ENCODE results near the gene WNT2.
"Not testable (repeated sequence)": the region's sequence is repeated elsewhere in the genome, so short reads cannot be mapped to it uniquely, and the experiment has no call there.

The WNT2 gene

GRCh38 chr7:117313582-117313981, 9.3 kb downstream of the WNT2 start:
- no peak for TF ChIP-seq CTCF (IDR thresholded peaks at IDR 0.05; ENCODE audit: low read depth, low read length, missing control alignments)
- H3K4me3 ChIP-seq (ENCODE audit: low read depth, low read length): no peak overlapping the region
- DNase-seq (ENCODE audit: low read depth): no peak

GRCh38 chr7:117312593-117313580, 10.0 kb downstream of the WNT2 start:
- no peak for TF ChIP-seq CTCF (IDR thresholded peaks at IDR 0.05; ENCODE audit: low read depth, low read length, missing control alignments)
- DNase-seq (ENCODE audit: low read depth): no peak
- H3K4me3 ChIP-seq (ENCODE audit: low read depth, low read length): no peak overlapping the region

- TF ChIP-seq CTCF (IDR thresholded peaks at IDR 0.05; ENCODE audit: low read depth, low read length, missing control alignments): no peak
- DNase-seq (ENCODE audit: low read depth): no peak
These were observed 14.0 kb downstream of the WNT2 start for GRCh38 chr7:117308891-117309290.

GRCh38 chr7:117302396-117302795, 20.5 kb downstream of the WNT2 start:
- TF ChIP-seq CTCF (IDR thresholded peaks at IDR 0.05; ENCODE audit: low read depth, low read length, missing control alignments): no peak
- no peak for DNase-seq (ENCODE audit: low read depth)
- no peak overlapping the region for H3K4me3 ChIP-seq (ENCODE audit: low read depth, low read length)

More at GRCh38 chr7:117308891-117309290, 14.0 kb downstream of the WNT2 start:
- H3K4me3 ChIP-seq (ENCODE audit: low read depth, low read length): no peak overlapping the region

GRCh38 chr7:117300506-117300905, 22.4 kb downstream of the WNT2 start:
- H3K4me3 ChIP-seq (ENCODE audit: low read depth, low read length); DNase-seq (ENCODE audit: low read depth): not testable (repeated sequence)

GRCh38 chr7:117297606-117298005, 25.3 kb downstream of the WNT2 start:
- no peak for DNase-seq (ENCODE audit: low read depth)
- no peak for TF ChIP-seq CTCF (IDR thresholded peaks at IDR 0.05; ENCODE audit: low read depth, low read length, missing control alignments)

GRCh38 chr7:117296066-117296465, 26.8 kb downstream of the WNT2 start:
- DNase-seq (ENCODE audit: low read depth): no peak
- H3K4me3 ChIP-seq (ENCODE audit: low read depth, low read length): no peak overlapping the region
- TF ChIP-seq CTCF (IDR thresholded peaks at IDR 0.05; ENCODE audit: low read depth, low read length, missing control alignments): no peak

More at GRCh38 chr7:117297606-117298005, 25.3 kb downstream of the WNT2 start:
- no peak overlapping the region for H3K4me3 ChIP-seq (ENCODE audit: low read depth, low read length)
